ENCODE measurements around the gene SPATA3.
"Not testable (repeated sequence)": the region's sequence is repeated elsewhere in the genome, so short reads cannot be mapped to it uniquely, and the experiment has no call there.

SPATA3 gene

DNA sequence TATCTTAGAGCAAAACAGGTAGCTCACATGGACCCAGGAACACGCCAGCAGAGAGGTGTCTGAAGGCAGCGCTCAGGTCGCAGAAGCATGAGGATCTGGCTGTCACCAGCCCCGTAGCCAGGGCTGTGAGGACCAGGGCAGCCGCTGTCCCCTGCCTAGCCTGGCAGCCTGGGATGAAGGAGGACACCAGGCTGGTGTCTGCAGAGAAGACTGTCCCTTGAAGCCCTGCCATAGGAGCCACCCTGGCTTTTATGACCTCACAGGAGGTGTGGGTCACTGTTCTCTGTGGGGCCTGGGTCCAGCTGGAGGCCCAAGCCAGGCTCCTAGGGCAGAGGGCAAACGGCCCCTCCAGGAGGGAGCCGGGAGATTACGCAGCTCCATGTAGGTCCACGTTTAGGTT, at the start of gene SPATA3:
Gene SPATA3, plus strand, starts transcription at position 301 of the 400 bp plus-strand sequence. CDS start 113 bp downstream, outside the sequence.
- DNase-seq (ENCODE audit: low spot score), result no peak

DNA sequence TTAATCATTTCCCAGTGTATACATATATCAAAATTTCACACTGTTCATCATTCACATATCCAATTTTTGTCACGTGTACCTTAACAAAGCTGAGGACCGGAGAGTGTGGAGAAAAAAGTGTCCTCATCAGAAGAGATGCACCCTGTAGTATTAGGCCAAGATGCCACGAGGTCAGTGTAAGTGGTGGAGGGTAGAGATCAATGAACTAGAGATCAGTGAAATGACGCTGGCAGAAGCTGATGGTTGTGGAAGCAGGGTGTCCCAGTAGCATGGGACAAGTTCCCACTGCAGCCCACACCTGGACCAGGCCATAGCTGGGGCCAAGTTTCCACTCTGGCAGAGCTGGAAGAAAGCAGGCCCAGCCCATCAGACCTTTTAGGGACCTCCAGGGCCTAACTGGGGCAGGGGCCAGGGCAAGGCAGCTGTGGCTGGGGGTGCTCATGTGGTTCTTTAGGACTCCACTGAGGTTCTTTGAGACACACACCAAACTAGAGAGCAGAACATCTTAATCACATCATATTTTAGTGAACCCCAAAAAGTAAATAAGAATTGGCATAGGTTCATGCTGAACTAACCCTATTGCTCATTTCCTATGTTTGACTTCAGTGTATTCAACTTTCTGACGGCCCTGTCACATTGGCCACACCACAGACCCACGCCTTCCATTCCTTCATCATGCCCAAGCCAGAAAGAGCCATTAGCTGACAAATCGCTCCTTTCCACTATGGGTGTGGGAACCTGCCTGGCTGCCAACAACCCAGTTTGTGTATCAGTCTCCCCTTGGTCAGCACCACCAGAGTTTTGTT, 49.3 kb upstream of the SPATA3 start:
- no peak for DNase-seq (ENCODE audit: low spot score)

DNA sequence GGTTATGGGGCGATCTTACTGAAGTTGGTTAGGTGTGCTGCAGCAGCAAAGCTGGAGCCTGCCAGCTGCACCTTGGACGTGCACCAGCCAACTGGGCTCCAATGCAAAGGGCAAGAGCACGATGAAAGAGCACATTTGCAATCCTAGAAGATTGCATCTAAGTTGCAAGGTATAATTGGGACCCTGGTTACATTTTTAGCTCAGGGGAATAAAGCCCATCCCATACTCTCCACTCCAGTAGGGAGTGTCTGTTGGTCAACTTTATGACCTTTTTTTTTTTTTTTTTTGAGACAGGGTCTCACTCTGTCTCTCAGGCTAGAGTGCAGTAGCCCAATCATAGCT, 48.7 kb upstream of the SPATA3 start:
- DNase-seq (ENCODE audit: low spot score), result no peak

DNA sequence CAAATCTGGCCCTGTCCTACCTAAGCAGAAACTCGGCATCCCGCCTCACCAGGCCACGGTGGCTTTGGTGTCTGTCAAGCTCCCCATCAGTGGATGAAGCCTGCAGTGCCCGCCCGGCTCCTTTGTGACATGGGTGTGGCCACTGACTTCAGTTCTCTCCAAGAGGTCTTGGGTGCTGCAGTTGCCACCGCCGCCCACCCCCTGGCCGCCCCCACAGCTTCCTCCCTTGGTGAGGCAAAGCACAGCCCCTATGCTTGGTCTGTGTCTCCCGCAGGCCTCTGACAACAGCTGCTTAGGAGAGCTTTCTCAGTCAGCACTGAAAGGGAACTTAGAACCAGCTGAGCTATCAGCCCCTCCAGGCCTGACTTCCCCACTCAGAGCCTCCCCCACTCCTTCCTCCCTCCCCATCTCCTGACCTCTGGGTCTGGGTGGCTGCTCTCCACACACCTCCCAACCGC, 48.0 kb upstream of the SPATA3 start:
- DNase-seq (ENCODE audit: low spot score), result no peak

DNA sequence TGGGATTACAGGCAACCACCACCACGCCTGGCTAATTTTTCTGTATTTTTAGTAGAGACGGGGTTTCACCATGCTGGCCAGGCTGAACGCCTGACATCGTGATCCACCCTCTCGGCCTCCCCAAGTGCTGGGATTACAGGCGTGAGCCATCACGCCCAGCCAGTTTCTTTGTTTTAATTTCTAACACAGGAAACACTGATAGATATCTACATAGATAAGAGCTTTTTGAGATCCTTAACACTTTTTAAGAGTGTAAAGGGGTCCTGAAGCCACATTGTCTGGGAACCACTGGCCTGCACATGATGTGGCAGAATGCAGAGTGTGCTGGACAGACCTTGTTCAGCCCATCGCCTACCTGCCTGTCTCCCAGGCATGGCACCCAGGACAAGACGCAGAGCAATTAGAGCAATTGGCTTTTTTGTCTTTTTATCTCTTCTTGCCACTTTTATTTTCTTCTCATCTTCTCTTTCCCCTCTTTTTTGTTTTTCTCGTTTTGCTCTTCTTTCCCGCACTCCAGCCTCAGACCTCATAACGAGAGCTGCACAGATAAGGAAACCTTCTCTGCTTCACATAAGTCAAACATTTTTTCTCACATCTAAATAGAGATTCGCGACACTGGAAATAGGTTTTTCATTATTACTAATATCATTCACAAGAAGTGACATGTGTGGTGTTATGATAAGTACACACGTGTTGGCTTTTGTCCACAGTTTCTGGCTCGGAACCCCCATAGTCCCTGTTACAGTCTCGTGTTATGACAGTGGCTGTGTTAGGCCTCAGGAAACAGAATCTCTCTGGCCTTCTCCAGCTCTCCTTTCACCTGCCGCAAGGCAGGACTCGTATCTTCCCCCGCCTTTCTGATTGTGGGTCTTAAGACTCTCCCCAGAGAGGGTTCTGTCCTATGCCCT, 45.7 kb upstream of the SPATA3 start:
- DNase-seq (ENCODE audit: low spot score), result no peak

DNA sequence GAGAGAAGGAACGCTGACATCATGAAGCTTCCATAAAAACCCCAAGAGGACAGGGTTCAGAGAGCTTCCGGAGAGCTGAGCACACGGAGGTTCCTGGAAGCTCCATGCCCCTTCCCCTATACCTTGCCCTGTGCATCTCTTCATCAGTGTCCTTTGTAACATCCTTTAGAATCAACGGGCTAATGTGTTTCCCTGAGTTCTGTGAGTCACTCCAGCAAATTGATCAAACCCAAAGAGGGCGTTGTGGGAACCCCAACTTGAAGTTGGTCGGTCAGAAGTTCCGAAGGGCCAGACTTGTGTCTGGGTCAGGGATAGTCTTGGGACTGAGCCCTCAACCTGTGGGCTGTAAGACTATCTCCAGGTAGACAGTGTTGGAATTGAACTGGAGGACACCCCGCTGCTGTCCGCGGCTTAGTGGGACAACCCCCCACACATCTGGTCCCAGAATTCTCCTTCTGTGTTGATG, 45.0 kb upstream of the SPATA3 start:
- no peak for DNase-seq (ENCODE audit: low spot score)

DNA sequence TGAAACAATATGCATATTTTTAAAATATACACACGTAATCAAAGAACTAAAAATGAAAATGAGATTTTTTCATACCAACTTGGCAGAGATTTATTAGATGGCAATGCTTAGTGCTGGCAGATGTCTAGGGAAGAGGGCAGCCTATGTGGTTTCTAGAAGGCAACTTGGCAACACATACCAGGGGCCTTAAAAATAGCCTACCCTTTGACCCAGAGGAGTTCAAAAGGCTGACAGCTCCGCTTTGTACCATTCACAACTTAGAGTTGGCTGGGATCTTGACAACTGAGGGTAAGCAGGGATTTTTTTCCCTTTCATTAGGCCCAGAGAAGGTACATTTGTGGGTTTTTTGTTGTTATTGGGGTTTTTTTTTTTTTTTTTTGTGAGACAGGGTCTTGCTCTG, 44.5 kb upstream of the SPATA3 start:
- no peak for DNase-seq (ENCODE audit: low spot score)

DNA sequence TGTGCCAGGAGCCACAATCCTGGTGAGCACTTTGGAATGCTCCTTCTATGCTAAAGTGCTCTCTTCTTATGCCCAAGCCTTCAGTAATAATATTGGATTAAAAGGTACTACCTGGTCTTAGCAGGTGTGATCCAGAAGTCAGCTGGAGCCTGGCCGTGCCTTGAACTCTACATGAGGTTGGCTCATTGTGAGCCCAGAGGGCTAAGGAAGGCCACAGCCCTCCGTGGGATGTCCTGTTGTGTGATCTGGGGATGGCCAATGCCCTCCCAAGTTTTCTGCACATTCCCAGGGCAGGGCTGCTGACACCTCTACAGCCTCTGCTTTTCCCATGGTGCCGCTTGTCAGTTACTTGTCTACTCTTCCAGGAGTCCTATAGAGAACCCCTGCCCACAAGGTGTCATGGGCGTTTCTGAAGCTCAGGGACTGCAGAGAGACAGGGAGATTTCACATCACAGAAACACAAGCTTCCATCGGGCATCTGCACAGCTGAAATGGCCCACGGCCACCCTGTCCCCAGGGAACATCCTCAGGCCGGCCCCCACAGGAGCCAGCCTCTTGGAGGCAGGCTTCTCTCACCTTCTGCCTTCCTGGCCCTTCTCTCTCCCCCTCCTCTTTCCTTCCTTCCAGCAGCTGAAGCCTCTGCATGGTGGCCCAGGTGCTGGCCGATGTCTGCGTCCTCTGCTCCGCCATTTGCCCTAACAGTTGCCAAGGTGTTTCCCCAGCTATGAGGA, 43.5 kb upstream of the SPATA3 start:
- DNase-seq (ENCODE audit: low spot score), result no peak

DNA sequence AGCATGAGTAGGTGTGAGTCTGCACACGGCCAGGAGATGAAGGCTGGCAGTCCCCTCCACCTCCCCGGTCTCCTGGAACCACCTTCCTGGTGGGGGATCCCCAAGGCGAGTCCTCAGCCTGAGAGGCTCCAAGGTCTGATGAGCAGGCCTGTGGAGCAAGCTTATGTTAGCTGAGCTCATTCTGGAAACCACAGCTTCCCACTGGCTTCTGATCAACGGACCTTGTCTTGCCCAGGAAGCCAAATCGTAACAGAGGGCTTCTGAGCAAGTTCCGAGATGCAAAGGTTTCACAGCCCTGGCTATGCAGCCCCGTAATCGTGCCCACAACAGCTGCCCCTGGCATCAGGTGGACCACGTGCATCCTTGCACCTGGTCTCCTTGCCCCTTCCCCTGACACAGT, 42.1 kb upstream of the SPATA3 start:
- no peak for DNase-seq (ENCODE audit: low spot score)

DNA sequence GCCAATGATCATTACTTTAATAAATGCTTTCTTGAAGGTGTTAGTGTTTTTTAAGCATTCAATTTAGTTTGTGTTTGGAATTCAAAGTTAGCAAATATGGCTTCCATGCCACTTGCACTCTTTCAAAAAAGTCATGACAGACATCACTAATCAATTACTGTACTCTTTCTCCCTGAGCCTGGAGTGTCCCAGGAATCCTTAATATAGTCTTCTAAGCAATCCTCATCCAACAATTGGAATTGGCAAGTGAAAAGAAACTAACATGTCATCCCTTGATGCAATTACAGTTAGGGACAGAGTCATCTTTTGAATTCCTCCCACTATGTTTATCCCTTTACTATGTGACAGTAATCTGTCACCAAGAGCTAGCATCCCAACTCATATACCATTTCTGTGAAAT, 41.2 kb upstream of the SPATA3 start:
- DNase-seq (ENCODE audit: low spot score), result no peak

DNA sequence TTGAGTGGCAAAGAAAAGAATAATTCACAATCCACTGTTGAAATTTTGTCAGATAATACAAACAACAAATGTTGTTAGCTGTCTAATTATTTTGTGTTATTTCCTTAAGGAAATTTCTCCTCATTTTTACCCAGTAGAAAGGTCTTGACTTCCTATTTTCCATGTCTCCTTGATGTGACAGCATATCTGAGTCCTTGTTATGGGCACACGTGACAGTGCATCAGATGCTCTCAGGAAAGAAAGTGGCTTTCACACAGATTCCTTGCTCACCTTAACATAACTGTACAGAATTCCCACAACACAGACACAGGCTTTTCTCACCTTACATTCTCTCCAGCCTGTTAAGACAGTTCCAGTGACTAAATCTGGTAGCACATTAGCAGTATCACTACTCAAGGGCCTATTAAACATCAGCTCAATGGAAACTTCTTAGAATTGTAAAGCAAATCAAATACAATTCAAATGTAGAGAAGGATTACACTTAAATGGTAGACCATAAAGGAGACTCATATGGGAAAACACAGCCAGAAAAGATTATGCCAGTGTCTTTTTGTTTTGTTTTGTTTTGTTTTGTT, 40.7 kb upstream of the SPATA3 start:
- no peak for DNase-seq (ENCODE audit: low spot score)

DNA sequence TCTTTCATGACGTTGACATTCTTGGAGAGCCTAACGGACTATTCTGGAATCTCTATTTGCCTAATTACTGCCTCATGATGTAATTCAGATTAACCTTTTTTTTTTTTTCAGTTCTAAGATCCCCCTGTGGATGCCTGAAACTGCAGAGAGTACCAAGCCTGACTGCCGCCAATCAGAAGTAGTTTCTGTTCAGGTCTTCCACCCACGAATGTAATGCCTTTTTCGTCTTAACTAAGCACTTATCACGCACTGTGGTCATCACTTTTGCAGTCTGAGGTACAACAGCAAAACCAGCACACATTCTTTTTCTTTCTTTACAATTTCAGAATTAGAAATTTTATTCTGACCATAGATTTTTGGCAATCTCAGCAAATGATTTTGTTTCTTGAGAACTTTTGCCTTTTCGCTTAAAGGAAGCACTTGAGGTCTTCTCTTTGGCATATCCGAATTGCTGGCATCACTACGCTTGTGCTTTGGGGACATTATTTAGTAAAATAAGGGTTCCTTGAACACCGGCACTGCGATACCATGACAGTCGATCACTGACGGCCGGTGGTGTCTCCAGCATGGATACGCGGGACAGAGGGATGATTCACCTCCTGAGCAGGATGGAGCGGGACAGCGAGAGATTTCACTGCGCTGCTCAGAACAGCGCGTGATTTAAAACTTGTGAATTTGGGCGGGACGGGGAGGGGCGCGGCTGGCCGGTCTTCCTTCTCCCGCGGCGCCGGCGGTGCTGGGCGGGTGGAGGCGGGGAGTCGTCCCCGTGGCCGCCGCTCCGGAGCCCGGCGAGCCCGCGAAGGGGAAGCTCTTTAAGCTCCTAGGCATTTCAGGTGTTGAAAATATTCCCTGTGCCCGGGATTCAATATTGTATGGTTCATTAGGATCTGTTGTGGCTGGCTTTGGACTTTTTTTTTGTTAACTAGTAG, 38.8 kb upstream of the SPATA3 start:
- DNase-seq (ENCODE audit: low spot score), result peak; percentile 31

DNA sequence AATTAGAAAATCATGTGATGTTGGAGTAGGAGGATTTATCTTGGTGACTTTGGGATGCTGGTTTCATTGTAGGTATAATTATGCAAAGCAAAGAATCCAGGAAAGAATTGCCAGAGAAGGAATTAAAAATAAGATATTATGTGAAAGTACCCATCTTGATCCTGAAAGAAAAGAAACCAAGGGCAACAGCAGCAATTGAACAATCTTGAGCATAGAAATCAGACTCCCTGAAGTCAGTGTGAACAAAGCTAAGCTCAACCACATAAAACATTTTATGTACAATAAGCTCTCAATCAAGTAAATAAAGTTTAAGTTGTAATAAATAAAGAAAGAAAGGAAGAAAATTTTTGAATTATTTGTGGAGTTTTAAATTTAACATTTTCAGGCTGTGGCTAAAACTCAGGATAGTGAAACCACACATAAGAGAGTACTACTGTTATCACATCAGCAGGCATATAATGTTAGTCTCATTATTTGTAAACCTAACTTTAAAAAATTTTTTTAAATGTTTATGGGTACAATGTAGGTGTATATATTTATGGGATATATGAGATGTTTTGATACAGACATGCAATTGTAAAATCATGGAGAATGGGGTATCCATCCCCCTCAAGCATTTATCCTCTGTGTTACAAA, 38.0 kb upstream of the SPATA3 start:
- DNase-seq (ENCODE audit: low spot score), result no peak

DNA sequence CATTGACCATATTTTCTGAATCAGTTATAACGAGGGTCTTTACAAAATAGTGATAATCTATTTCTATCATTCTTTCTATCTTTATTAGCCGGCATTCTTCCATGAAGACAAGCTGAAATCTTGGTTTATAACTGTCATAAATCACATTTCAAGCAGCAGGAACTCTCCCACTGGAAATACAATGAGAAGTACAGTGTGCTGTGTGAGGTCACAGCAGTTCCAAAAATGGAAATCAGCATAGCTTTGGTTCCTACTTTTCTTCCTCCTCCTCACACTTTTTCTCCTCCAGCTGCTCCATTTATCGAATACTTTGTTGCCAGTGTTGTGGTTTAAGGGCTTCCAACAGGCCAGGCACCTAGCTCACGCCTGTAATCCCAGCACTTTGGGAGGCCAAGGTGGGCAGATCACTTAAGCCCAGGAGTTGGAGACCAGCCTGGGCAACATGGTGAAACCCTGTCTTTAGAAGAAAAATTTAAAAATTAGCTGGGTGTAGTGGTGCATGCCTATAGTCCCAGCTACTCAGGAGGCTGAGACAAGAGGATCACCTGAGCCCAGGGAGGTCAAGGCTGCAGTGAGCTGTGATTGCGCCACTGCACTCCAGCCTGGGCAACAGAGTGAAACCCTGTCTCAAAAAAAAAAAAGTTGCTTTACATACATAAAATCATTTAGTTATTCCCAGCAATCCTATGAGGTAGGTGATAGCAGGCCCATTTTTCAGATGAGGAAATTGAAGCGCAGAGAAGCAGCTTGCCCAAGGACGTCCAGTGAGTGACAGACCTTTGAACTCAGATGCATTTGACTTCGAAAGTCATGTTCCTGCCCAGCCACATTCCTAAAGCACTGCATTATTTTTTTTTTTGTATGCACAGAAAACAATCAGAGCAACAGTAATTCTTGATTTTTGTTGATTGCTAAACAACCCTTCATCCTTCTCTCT, 36.8 kb upstream of the SPATA3 start:
- no peak for DNase-seq (ENCODE audit: low spot score)

DNA sequence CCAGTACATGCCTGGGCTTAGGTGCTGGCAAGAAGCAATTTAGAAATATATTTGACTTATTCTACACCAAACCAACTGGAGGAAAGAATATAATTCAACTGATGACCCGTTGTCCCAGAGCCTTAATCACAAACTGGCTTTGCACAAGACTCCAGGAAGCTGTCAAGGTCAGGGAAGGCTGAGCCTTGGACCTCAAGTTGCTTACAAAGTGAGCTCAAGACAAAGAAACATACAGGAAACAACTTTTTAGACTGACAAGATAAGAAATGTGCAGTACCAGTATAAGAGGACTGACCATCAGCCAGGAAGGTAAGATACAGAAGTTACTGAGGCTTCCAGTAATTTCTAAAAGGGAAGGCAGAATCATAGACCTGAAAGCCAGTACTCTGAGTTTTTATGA, 35.9 kb upstream of the SPATA3 start:
- no peak for DNase-seq (ENCODE audit: low spot score)

DNA sequence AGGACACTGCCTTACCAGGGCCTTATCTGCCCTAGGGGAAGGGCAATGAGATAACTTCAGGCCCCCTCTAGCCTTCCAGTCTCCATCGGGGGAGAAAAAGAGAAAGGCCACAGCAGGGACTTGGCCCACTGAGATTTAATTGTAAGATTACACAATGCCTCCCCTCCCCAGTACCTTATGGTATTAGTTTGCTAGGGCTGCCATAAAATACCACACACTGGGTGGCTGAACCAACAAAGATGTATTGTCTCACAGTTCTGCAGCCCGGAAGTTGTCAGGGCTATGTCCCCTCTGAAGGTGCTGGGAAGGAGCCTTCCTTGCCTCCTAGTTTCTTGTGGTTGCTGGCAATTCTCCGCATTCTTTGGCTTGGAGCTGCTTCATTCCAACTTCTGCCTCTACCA, 34.8 kb upstream of the SPATA3 start:
- no peak for DNase-seq (ENCODE audit: low spot score)

DNA sequence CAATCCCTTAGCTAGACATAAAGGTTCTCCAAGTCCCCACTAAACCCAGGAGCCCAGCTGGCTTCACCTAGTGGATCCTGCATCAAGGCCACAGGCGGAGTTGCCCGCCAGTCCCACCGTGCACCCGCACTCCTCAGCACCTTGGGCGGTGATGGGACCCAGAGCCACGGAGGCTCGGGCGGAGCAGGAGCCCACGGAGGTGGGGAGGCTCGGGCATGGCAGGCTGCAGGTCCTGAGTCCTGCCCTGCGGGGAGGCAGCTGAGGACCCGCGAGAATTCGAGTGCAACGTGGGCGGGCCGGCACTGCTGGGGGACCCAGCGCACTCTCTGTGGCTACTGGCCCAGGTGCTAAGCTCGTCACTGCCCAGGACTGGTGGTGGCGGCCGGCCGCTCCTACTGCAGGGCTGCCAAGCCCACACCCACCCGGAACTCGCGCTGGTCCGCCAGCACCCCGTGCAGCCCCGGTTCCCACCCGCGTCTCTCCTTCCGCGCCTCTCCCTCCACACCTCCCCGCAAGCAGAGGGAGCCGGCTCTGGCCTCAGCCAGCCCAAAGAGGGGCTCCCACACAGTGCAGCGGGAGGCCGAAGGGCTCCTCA, 31.7 kb upstream of the SPATA3 start:
- no peak for DNase-seq (ENCODE audit: low spot score)

DNA sequence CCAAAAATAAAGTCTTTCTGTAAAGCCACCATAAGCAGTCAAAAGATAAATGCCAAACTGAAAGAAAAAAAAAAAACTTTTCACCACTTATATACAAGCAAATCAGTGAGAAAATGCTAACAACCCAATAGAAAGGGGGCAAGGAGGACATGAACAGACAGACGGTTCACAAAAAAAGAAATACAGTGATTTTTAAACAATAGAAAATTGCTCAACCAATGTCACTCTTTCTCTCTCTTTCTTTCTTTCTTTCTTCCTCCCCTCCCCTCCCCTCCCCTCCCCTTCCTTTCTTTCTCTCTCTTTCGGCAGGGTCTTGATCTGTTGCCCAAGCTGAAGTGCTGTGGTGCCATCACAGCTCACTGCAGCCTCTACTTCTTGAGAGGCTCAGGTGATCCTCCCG, 28.8 kb upstream of the SPATA3 start:
- no peak for DNase-seq (ENCODE audit: low spot score)

DNA sequence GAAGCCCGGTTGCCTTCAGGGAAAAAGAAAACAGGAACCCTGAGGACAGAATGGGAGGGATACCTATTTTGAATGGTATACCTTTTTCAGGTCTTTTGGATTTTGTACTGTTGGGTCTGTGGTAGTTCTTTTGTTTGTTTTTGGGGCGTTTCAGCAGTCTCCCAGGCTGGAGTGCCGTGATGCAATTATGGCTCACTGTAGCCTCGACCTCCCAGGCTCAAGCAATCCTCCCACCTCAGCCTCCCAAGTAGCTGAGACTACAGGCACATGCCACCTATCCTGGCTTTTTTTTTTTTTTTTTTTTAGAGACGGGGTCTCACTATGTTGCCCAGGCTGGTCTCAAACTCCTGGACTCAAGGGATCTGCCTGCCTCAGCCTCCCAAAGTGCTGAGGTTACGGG, 27.6 kb upstream of the SPATA3 start:
- DNase-seq (ENCODE audit: low spot score), result not testable (repeated sequence)
